Left cardiac atrium (tissue), 4 donors: ENCODE results near the gene F5. TPM values are rescaled to one million over a fixed set of nuclear protein-coding genes. Genes with fewer than 3 reads are reported as not detected.

Experiments used
- ATAC-seq, 2 donors: fragments of 200-7000 bp; cut with Tn5 transposase; one replicate each; pipeline ENCODE4 v1.9.1; 2020; ENCODE audit warnings: mild to moderate bottlenecking in 2 of 2, moderate library complexity in 2 of 2
- DNase-seq: peaks from one replicate; pipeline ENCODE4 v3.0.0-alpha.2; 2020
- intact Hi-C, 2 donors: fragments of 100-400 bp; cut with DNase I; formaldehyde crosslinking; loops; one replicate each; pipeline versions ENCODE4 v1.14.1 to v1.15.1; 2022 to 2023
- total RNA-seq, 2 donors: library from RNA; stranded (reverse); fragmentation: NEBNext Ultra II Directional; extraction: Animal tissue kit (Norgen Biotek cat#: 25700); gene quantifications; one replicate each; pipeline ENCODE4 v1.2.1, GENCODE V29; 2021
- donor health status: DM: no; HTN: yes; CAD: no.
- donor health status: DM: no; HTN: yes; CAD: no; lungs with severe emphysema.
- donor health status: DM: yes; HTN: yes; CAD: no.
- donor health status: Dilated cardiomyopathy.

Gene F5
- total RNA-seq, 2 donors from 2014 or later = 17.8 to 20.9 TPM

DNA sequence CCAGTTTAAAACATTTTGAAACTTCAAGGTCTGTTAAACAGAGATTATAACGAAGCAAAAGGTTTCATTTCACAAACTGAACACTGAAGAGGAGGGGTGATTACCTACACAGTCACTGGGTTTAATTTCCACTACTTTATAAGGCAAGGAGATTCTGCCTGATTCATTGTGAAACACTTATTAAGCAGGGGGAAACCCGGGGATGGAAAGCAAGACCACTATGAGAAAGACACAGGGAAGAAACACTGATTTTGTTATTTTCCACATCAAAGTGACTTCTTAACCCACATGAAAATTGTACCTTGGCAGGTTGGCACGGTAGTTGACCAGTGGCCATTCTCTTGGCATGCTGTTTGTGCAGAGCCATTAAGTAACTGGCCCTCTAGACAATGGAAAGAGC lies 8.1 kb upstream of the F5 start:
- intact Hi-C loops = no loop called here
- DNase-seq = no peak
- no peak for ATAC-seq

GRCh38 chr1:169590932-169591331 lies 4.7 kb upstream of the F5 start:
- no peak for DNase-seq
- no peak for ATAC-seq
- intact Hi-C loops = no loop called here

DNA sequence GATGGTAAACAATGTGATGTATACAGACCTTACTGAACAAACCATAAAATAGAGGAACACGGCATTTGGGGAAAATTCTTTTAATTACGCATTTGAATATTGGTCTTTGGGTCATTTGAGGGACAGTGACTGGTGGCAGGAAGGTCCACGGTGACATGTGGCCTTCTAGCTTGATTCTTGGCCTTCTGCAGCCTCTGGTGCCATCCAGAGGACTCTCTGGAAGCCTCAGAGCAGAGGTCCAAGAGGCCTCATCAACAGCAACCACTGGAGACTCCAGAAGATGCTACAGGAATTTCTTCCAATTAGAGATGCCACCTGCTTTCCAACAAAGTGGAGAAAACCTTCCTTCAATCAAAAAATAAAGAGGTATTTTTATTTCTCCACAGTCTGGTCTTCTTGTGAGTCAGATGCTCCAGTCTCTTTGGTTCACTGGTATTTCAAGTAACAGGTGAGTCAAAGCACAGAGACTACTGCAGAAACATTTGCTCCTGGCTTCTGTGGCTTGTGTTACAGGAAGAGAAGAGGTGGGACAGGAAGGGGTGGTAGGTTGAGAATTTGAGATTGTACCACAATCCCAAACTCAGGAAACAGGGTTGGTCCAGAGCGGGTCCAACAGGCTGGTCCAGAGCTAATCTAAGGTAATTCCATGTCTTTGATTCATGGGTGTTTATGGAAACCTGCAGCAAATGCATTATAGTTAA lies 2.7 kb upstream of the F5 start:
- intact Hi-C loops = no loop called here
- DNase-seq = no peak

GRCh38 chr1:169588112-169588511 lies 1.8 kb upstream of the F5 start:
- intact Hi-C loops = no loop called here
- DNase-seq (no peak), ATAC-seq (no peak)

More for the DNA sequence above, 2.7 kb upstream of the F5 start:
- ATAC-seq = no peak

- intact Hi-C loops = no loop called here
- ATAC-seq (no peak), DNase-seq (no peak)
Observed at GRCh38 chr1:169586067-169586394, 250 bp downstream of the F5 start.

- ATAC-seq (no peak), DNase-seq (no peak)
- intact Hi-C loops = no loop called here
Observed at GRCh38 chr1:169585181-169585580, 1.1 kb downstream of the F5 start.

- intact Hi-C loops = no loop called here
- ATAC-seq = peak in 1 of 2 donors; percentile 21
- DNase-seq = no peak
Observed at GRCh38 chr1:169584483-169585144, 1.7 kb downstream of the F5 start.

DNA sequence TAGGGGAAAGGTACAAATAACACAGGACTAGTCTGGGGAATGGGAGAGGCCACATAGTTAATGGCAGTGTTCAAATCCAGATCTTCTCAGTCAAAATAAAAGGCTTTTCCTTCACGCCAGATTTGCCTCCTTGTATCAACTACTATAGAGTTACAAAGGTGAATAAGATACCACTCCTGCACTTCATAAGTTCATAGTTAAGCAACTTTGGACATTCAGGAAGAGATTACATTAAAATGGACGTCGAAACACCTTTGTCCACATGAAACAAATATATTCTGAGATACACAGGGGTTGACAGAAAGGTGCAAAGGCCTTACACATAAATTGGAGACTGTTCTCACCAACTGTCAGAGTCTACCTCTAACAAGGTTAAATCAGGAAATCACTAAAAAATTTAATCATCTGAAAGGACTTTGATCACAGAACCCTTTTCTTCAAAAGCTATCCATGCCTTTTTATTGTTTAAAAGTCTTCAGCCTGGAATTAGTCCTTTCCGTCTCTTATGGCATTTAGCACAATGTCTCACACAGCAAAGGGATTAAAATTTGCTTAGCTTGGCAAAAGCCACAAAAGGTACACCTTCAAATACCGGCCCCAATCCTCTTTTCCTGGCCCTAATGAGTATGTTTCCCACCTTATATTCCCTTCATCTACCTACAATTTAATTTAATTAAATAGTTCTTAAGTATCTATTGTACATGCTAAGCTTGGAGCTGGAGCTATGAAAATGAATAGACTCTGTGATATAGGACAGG lies 8.1 kb downstream of the F5 start:
- intact Hi-C loops = no loop called here
- no peak for DNase-seq
- no peak for ATAC-seq

GRCh38 chr1:169576935-169577331 lies 9.3 kb downstream of the F5 start:
- DNase-seq = no peak
- intact Hi-C loops = no loop called here
- no peak for ATAC-seq

DNA sequence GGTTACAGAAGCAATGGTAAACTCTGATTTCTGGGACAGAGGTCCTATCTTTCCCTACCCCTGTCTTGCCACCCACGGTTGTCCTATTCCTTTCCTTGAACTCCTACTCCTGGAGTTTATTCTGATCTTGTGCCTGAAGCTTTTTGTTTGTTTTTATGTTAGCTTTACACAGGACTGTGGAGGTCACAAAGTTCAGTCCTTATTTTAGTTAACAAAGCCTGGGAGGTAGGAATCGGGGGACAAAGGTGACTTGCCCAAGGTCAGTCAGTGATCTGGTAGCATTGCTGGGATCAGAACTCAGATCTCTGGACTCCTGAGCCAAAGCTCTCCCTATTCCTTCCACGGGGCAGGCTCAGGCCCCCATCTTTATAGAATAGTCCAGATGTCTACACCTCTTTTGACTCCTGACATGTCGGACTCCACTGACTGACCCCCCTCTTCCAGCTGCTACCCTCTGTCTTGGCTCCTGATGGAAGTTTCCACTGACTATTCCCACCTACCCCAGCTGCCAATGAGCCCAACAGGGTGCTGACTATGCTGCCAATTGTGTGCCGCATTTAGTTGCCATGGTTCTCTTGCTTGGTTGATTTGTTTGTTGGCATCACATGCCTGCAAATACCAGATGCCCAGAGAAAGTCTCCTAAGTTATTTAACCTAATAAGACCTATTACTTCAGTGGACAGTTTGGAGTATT lies 9.9 kb downstream of the F5 start:
- DNase-seq = no peak
- intact Hi-C loops = no loop called here

DNA sequence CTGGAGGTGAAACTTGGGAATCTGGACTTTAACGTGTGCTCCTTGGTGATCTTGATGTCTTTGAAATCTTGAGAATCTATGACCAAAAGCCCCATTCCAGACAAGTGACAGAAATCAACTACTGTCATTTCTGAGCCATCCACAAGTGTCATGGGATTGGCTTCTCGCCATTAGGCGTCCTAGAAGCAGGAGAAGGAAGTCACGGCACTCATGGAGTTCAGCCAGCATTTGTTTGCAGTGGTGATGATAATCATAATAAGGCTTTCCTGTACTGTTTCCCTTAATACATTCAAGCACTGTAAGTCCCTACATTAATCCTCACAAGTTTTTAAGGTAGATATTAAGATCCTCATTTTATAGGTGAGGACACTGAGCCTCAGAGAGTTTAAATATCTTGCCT lies 11.9 kb downstream of the F5 start:
- ATAC-seq = no peak
- intact Hi-C loops = no loop called here
- peak; percentile 47 for DNase-seq

More for the DNA sequence above, 9.9 kb downstream of the F5 start:
- ATAC-seq = no peak

GRCh38 chr1:169572187-169572586 lies 14.1 kb downstream of the F5 start:
- DNase-seq = no peak
- intact Hi-C loops = no loop called here
- ATAC-seq = peak in 1 of 2 donors; percentile 90

DNA sequence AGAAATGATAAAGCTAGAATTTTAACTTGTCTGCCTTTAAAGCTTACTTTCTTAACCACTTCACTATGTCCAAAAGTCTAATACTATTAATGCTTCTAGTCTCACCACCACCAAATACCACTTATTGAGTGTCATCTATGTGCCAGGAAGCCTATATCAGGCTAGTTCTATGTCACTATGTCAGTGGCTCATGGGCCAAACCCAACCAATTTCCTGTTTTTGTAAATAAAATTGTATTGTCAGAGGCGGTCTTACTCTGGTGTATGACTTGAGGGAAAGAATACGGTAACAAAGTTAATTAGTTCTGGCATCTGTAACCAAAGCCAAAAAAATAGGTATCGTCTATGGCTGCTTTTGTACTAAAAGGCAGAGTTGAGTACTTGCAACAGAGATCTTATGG lies 14.8 kb downstream of the F5 start:
- intact Hi-C loops = no loop called here
- DNase-seq (no peak), ATAC-seq (no peak)

DNA sequence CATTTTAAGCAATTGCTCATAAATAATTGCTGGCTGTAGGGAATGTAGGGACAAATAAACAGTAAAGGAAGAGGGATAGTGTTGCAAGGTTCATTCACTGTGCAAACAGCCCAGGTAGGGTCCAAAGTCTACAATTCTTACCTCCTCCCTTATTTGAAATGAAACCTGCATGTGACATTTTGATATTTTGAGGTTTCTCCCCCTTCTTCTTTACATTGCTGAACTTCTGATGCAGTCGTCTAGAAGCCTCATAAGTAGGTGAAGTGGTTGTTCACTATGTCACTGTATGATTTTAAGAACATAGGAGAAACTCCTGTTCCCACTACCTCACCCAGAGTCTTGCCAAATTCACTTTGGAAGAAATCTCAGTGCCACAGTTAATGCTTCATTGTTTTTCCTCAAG lies 16.1 kb downstream of the F5 start:
- DNase-seq (no peak), ATAC-seq (no peak)
- intact Hi-C loops = no loop called here

GRCh38 chr1:169568497-169568896 lies 17.8 kb downstream of the F5 start:
- DNase-seq (no peak), ATAC-seq (no peak)
- intact Hi-C loops = no loop called here

- no peak for ATAC-seq
- no peak for DNase-seq
- intact Hi-C loops = no loop called here
Observed at GRCh38 chr1:169565335-169566271, 20.7 kb downstream of the F5 start.

DNA sequence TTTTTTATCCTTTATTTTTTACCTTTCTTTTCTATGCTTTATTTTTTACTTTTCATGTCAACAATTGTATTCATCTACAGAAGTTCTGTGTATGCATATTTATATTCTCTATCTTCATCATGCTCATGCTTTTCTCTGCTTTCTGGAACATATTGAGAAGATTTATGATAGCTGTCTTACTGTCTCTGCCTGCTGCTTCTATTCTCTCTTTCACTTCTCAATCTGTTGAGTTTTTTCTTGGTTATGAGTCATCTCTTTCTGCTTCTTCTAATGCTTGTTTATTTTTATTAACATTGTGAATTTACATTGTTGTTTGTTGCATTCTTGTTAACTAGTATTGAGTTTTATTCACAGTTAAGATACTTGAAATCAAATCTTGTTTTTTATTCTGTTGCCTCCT lies 22.6 kb downstream of the F5 start:
- intact Hi-C loops = no loop called here
- ATAC-seq (no peak), DNase-seq (no peak)

DNA sequence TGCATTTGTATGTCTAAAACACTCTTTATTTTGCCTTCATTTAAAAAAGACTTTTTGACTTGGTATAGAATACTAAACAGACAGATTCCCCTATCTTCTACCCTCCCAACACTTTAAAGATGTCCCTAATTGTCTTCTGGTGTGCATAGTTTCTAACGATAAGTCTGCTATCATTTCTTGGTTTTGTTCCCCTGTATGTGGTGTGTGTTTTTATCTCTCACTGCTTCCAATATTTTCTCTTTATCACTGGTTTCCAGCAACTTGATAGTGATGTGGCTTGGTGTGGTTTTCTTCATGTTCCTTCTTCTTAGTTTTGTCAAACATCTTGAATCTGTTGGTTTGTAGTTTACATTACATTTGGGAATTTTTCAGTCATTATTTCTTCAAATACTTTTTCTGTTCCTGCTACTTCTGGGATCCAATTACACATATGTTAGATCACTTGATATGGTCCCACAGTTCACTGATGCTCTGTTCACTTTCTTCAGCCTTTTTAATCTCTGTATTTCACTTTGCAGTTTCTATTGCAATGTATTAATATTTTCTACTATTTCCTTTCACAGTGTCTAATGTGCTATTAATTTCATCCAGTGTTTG lies 23.2 kb downstream of the F5 start:
- ATAC-seq (no peak), DNase-seq (no peak)
- intact Hi-C loops = no loop called here

GRCh38 chr1:169561692-169562091 lies 24.6 kb downstream of the F5 start:
- intact Hi-C loops = no loop called here
- ATAC-seq (no peak), DNase-seq (no peak)
